Measurements from ENCODE around the gene TNFRSF17. TPM values are rescaled to one million over a fixed set of nuclear protein-coding genes. Genes with fewer than 3 reads are reported as not detected.

TNFRSF17 gene
- polyA plus RNA-seq, 2 of the 4 experiments (the other 2 are of a cell fraction): not detected

DNA sequence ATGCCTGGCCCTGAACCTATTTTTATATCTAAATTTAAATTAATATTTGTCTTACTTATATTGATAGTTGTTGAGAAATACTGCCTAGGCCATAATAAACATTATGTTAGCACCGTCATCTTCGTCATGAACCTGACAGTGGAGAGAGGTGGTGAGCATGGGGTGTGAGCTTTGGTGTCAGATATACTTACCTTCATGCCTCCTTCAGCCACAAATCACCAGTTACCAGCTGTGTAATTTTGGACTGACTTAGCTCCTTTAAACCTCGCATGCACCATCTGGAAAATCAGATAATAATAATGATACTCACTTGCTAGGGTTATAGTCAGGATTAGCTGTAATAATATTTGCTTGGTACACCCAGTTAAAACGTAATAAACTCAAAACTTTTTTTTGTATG is 46.6 kb downstream of the TNFRSF17 start:
- TF ChIP-seq ZFP36 (IDR thresholded peaks at IDR 0.05; ENCODE audit: borderline replicate concordance, partially characterized antibody): no peak
- TF ChIP-seq, protein P1, sequence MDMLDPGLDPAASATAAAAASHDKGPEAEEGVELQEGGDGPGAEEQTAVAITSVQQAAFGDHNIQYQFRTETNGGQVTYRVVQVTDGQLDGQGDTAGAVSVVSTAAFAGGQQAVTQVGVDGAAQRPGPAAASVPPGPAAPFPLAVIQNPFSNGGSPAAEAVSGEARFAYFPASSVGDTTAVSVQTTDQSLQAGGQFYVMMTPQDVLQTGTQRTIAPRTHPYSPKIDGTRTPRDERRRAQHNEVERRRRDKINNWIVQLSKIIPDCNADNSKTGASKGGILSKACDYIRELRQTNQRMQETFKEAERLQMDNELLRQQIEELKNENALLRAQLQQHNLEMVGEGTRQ (IDR thresholded peaks at IDR 0.05): no peak
- no peak for TF ChIP-seq EHMT2 (IDR thresholded peaks at IDR 0.05; ENCODE audit: low read depth)
- no peak for TF ChIP-seq CEBPB (IDR thresholded peaks at IDR 0.05)
- no peak for TF ChIP-seq KDM5A (IDR thresholded peaks at IDR 0.05)
- TF ChIP-seq MAFK (IDR thresholded peaks at IDR 0.05; ENCODE audit: partially characterized antibody): no peak
- no peak for TF ChIP-seq CHD4 (IDR thresholded peaks at IDR 0.05; ENCODE audit: borderline replicate concordance)
- ATAC-seq: no peak
- WGBS (ENCODE audit: missing lambda C conversion rate): 80% methylated on average over 4 of the region's 4 CpGs
- H3K27ac ChIP-seq: no peak overlapping the region
- ChIA-PET POLR2A (no interaction called here), CTCF (interaction anchor here (1.4 kb wide), 1 partner anchor 22 kb away, joined by 3 read pairs; no protein-coding TSS in a partner anchor)
- no peak for FAIRE-seq
- no peak for DNase-seq (ENCODE audit: low read depth in 1 of 2, low spot score in 1 of 2)
- no peaks in the 10 kb centered on the region for H3K9me3 ChIP-seq
- no peaks in the 10 kb centered on the region for H3K4me1 ChIP-seq
- no peak overlapping the region for H3K4me3 ChIP-seq
- H3K4me2 ChIP-seq: no peak overlapping the region

DNA sequence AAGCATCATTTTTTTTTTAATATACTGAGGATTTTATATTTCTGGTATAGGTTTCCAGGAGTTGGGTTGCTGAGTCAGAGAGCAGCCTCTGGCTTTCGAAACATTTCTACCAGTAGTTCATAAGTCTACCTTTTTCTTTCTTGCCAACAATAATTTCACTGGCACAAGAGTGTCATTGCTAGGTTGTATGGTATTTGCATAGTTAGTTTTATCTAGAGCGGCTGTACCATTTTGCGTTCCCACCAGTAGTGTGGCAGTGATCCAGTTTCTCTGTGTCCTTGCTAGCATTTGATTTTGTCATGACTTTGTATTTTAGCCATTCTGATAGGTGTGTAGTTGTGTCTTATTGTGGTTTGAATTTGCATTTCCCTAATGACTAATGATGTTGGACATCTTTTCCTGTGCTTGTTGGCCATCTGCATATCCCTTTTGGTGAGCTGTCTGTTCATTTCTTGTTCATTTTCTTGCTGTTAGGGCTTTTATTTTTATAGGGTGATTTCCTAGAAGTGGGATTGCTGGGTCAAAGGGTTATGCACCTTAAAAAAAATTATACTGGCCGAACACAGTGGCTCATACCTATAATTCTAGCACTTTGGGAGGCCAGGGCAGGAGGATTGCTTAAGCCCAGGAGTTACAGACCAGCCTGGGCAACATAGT is 51.4 kb downstream of the TNFRSF17 start:
- ChIA-PET CTCF (no interaction called here), POLR2A (no interaction called here)
- no peaks in the 10 kb centered on the region for H3K9me3 ChIP-seq
- H3K4me2 ChIP-seq: no peak overlapping the region
- WGBS (ENCODE audit: missing lambda C conversion rate): 81% methylated on average over 4 of the region's 4 CpGs
- FAIRE-seq (no peak), DNase-seq (ENCODE audit: low read depth in 1 of 2, low spot score in 1 of 2) (no peak), ATAC-seq (no peak)
- no peak overlapping the region for H3K4me3 ChIP-seq
- H3K27ac ChIP-seq: peak overlapping the region in 1 of 2 experiments; percentile 0; a peak in 1 of 6 replicates
- TF ChIP-seq HOXA7 (CRISPR knock-in tag; IDR thresholded peaks at IDR 0.05): no peak
- no peak for TF ChIP-seq RAD21 (conservative IDR thresholded peaks at IDR 0.05 in 1 of 2, IDR thresholded peaks at IDR 0.05 in 1 of 2)
- no peak for TF ChIP-seq ESRRA (IDR thresholded peaks at IDR 0.05; ENCODE audit: borderline replicate concordance, low read length)
- TF ChIP-seq RFX5 (IDR thresholded peaks at IDR 0.05): no peak
- TF ChIP-seq EHF (CRISPR knock-in tag; IDR thresholded peaks at IDR 0.05): no peak
- no peak for TF ChIP-seq KDM1A (IDR thresholded peaks at IDR 0.05; ENCODE audit: low read depth)
- TF ChIP-seq, protein P2, sequence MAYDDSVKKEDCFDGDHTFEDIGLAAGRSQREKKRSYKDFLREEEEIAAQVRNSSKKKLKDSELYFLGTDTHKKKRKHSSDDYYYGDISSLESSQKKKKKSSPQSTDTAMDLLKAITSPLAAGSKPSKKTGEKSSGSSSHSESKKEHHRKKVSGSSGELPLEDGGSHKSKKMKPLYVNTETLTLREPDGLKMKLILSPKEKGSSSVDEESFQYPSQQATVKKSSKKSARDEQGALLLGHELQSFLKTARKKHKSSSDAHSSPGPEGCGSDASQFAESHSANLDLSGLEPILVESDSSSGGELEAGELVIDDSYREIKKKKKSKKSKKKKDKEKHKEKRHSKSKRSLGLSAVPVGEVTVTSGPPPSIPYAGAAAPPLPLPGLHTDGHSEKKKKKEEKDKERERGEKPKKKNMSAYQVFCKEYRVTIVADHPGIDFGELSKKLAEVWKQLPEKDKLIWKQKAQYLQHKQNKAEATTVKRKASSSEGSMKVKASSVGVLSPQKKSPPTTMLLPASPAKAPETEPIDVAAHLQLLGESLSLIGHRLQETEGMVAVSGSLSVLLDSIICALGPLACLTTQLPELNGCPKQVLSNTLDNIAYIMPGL (CRISPR knock-in tag; IDR thresholded peaks at IDR 0.05; ENCODE audit: borderline replicate concordance): no peak
- no peak for TF ChIP-seq EP300 (IDR thresholded peaks at IDR 0.05)
- no peak for TF ChIP-seq NR3C1 (IDR thresholded peaks at IDR 0.05)
- TF ChIP-seq, protein P3, sequence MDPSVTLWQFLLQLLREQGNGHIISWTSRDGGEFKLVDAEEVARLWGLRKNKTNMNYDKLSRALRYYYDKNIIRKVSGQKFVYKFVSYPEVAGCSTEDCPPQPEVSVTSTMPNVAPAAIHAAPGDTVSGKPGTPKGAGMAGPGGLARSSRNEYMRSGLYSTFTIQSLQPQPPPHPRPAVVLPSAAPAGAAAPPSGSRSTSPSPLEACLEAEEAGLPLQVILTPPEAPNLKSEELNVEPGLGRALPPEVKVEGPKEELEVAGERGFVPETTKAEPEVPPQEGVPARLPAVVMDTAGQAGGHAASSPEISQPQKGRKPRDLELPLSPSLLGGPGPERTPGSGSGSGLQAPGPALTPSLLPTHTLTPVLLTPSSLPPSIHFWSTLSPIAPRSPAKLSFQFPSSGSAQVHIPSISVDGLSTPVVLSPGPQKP (IDR thresholded peaks at IDR 0.05; ENCODE audit: low read depth, low read length): no peak
- no peak for TF ChIP-seq CBX8 (IDR thresholded peaks at IDR 0.05)
- H3K4me1 ChIP-seq: no peaks in the 10 kb centered on the region

DNA sequence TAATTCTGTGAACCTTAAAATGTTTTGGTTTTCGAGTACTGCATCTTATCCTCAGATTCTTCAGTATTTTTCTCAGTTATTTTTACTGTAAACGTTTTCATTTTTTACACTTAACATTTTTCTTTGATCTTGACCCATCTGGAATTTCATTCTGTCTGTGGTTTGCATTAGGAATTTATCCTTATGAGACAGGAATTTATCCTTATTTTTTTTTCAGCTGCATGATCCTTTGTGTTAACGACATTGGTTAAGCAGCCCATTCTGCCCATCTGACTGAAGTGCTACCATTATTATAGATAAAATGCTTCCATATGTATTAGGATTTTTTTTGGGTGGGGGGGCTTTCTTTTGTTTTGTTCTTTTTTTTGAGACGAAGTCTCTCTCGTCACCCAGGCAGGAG is 52.5 kb downstream of the TNFRSF17 start:
- DNase-seq (ENCODE audit: low read depth in 1 of 2, low spot score in 1 of 2): no peak
- no peak for FAIRE-seq
- WGBS (ENCODE audit: missing lambda C conversion rate): 76% methylated on average over 5 of the region's 5 CpGs
- POLR2A ChIA-PET: no interaction called here
- no peak for ATAC-seq
- Histone ChIP-seq H3K4me1 (no peaks in the 10 kb centered on the region), H3K9me3 (no peaks in the 10 kb centered on the region), H3K27ac (no peak overlapping the region), H3K4me3 (no peak overlapping the region), H3K4me2 (no peak overlapping the region)
- CTCF ChIA-PET: no interaction called here
- TF ChIP-seq, protein P4, sequence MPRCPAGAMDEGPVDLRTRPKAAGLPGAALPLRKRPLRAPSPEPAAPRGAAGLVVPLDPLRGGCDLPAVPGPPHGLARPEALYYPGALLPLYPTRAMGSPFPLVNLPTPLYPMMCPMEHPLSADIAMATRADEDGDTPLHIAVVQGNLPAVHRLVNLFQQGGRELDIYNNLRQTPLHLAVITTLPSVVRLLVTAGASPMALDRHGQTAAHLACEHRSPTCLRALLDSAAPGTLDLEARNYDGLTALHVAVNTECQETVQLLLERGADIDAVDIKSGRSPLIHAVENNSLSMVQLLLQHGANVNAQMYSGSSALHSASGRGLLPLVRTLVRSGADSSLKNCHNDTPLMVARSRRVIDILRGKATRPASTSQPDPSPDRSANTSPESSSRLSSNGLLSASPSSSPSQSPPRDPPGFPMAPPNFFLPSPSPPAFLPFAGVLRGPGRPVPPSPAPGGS (IDR thresholded peaks at IDR 0.05): no peak
- TF ChIP-seq POLR2AphosphoS2 (conservative IDR thresholded peaks at IDR 0.05; ENCODE audit: low read length) (no peak), CEBPB (IDR thresholded peaks at IDR 0.05) (no peak), MAZ (IDR thresholded peaks at IDR 0.05; ENCODE audit: borderline replicate concordance, low read depth, low read length) (no peak), NPAS2 (CRISPR knock-in tag; IDR thresholded peaks at IDR 0.05; ENCODE audit: borderline replicate concordance) (no peak), RFX5 (IDR thresholded peaks at IDR 0.05) (no peak), CBX2 (IDR thresholded peaks at IDR 0.05; ENCODE audit: borderline replicate concordance, low read depth) (no peak), EHF (CRISPR knock-in tag; IDR thresholded peaks at IDR 0.05) (no peak)
- TF ChIP-seq, protein P5, sequence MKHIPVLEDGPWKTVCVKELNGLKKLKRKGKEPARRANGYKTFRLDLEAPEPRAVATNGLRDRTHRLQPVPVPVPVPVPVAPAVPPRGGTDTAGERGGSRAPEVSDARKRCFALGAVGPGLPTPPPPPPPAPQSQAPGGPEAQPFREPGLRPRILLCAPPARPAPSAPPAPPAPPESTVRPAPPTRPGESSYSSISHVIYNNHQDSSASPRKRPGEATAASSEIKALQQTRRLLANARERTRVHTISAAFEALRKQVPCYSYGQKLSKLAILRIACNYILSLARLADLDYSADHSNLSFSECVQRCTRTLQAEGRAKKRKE (CRISPR knock-in tag; IDR thresholded peaks at IDR 0.05; ENCODE audit: low read depth): no peak
- TF ChIP-seq, protein P2 (CRISPR knock-in tag; IDR thresholded peaks at IDR 0.05; ENCODE audit: borderline replicate concordance): no peak

Data from A549 (cell line).